HG03066 (cell line): ENCODE results near the gene ANKRD65.
"Not testable (repeated sequence)": the region's sequence is repeated elsewhere in the genome, so short reads cannot be mapped to it uniquely, and the experiment has no call there.

ENCODE experiments used
- ATAC-seq: cut with Tn5 transposase; IDR thresholded peaks from one replicate; pipeline ENCODE4 v1.9.1; 2021; ENCODE audit warnings: low read depth; ENCODE audit not compliant: unreplicated experiment

The ANKRD65 gene

DNA sequence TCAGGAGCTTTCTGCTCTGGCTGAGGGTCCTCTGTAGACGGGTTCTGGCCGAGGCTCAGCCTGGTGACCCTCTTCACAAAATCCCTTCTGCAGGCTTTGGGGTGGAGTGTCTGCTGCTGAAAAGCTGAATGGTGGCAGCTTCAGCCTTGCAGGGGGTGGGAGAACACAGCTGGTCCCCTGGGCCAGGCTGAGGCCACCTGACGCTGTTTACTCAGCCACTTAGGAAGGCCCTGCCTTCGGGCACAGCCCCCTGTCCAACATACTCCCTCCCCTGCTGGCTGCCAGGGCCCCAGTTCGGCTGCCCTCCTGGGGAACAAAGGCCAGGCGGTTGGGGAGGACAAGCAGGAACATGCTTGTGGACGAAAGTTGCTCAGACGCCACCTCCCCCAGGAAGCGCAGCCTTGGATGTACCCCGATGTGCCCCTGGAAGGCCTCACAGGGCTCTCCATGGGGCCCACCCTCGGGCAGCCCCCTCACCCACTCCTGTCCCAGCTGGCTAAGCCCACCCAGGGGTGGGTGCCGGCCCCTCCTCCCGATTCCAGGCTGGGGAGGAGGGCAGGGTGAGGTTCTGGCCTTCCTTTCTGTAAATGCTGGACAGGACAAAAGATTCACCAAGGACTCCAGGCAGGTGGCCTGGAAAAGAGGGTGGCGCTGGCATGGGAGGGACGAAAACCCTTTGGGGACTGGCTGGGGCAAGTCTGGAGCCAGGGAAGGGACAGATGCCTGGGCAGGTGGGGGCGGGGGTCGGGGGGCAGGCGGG, at the start of gene ANKRD65:
TSS of gene ANKRD65 (minus strand) at position 130 of the 760 bp plus-strand sequence. CDS start 271 bp downstream, outside the sequence.
- no peak for ATAC-seq

DNA sequence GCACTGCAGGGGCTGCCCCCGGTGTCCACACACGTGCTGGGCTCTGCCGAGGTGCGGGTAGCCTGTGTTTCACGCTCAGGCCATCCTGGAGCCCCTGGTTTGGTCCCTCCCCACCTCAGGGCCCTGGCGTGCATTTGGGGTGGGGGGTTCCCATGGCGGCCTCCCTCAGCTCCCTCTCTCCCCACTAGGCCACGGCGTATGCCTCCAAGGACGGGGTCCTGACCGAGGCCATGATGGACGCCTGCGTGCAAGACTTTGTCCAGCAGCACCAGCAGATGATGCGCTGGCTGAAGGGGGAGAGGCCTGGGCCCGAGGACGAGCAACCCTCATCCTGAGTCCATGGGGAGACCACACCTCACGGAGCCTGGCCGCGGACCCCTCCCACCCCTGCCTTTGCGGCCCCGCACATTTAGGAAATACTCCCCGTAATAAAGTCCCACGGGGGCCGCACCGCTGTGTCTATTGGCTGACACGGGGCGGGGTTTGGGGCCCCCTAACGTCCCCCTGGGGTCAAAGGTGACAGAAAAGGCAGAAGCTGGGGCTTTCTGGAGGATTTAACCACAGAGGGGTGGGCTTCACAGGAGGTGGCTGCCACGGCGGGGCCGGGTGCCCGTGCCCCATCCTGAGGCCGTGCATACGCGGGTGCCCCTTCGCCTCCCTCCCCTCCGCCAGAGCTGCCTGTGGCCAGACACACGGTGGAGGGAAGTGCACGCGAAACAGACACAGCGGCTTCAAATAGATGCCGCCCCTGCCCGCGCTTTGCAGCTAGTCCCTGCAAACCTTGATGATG, 47.3 kb upstream of the ANKRD65 start:
- ATAC-seq, result not testable (repeated sequence)

- ATAC-seq, result no peak
Measured at GRCh38 chr1:1463312-1463711, 42.2 kb upstream of the ANKRD65 start.

DNA sequence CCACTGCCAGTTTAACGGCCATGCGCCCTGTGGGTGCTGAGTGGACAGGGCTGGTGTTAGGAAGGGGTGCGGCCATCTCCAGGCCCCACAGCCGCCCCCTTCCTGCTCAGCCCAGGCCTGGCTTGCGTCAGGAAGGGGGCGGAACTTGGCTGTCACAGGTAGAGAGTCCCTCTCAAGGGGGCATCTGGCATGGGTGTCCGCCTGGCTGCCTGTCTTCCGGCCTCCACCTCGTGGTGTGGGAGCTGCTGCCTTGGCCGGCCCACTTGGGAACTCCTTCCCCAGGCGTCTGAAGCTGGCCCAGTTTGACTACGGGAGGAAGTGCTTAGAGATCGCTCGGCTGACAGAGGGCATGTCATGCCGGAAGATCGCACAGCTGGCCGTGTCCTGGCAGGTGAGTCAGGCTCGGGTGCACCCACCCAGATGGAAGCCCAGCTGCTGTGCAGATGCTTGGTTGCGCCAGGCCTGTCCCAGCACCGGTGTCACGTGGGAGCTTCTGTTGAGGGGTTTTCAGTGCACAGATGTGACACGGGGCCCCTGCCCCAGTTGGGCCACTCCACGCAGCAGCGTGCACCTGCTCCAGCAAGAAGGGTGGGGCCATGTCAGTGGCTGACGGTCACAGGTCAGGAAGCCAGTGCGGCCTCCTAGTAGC, 41.4 kb upstream of the ANKRD65 start:
- no peak for ATAC-seq

DNA sequence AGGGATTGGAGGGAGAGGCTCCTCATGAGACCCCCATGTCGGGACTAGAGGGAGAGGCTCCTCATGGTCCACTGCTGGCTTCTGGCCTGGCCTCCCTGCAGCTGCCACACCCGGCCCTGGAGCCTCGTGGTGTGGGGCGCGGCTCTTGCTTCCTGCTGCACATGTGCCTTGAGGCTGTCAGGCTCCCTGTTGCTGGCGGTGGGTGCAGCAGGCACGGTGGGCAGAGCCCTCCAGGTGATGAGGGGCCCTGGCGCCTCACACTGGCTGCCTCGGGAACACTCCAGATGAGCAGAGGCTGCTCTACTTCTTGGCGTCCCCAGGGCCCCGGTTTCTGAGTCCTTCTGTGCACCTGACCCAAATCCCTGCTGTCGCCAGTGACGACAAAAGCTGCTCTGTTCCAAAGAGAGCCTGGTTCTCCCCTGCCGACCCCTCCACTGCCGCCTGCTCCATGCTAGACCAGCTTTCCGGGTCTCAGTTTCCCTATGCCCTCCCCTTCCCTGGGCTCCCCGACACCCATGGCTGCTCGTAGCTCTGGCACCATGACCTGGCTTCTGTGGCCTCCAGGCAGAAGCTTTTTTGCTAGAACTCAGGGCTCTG, 40.7 kb upstream of the ANKRD65 start:
- no peak for ATAC-seq

DNA sequence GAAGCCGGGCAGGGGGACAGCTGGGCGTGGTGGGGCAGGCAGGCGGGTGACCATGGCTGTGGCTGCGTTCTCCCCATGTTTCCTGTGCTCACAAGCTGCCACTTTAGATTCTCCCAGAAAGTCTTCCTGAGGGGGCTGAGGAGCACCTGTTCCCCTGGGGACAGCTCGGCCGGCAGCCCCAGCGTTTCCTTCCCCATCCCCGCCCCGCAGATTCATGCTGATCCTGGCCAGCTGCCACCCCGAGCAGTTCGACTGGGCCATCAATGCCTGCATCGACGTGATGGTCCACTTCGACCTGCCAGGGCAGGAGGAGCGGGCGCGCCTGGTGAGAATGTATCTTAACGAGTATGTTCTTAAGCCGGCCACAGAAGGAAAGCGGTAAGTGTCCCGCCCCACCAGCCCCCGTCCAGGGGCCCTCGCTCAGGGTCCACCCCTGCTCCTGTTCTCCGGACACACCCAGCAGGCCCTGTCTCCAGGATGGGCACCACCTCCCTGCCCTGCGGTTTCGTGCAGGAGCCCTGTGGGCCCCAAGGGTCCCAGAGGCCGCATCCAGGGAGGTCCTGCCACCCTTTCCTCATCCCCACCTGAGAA, 39.6 kb upstream of the ANKRD65 start:
- no peak for ATAC-seq

GRCh38 chr1:1459711-1460110, 38.6 kb upstream of the ANKRD65 start:
- ATAC-seq, result not testable (repeated sequence)

- ATAC-seq, result not testable (repeated sequence)
Measured at GRCh38 chr1:1459156-1459555, 38.1 kb upstream of the ANKRD65 start.

DNA sequence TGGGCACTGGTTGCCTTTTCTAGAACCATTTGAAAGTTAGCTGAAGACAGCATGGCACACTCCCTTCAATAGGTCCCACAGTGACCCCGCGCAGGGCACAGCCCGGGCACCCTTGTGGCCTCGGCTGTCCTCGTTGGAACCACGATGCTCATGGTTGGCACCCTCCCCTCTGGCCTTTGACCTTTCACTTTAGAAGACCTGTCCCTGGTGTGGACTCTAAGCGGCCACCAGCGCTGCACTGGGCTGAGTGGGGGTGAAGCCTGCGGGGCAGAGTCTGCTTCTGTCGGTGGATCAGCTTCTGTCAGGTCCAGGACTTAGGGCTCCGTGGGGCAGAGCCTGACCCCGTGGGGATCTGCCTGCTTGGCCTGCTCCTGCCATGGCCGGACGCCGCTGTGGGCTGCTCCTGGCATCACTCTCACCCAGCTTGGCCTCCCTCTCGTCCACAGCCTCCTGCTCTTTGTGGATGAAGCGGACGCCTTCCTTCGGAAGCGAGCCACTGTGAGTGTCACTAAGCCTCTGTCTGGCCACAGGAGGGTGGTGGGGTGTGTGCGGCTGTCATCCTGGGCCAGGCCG, 35.7 kb upstream of the ANKRD65 start:
- ATAC-seq, result not testable (repeated sequence)

DNA sequence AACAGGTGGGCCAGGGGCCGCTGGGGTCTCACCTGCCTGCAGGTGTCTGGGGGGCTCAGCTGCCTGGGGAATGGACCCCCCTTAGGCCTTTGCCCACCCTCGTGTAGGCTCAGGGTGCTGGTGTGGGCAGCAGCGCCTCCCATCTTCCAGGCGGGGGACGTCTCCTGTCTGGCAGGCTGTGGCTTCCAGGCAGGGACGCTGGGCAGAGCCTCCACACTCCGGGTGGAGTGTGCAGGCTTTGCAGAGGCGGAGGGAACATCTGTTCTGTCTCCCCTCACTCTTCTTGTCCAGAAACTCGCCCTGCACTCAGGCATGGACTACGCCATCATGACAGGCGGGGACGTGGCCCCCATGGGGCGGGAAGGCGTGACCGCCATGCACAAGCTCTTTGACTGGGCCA, 34.9 kb upstream of the ANKRD65 start:
- not testable (repeated sequence) for ATAC-seq

- ATAC-seq, result no peak
Measured at GRCh38 chr1:1455366-1455884, 34.3 kb upstream of the ANKRD65 start.

GRCh38 chr1:1454286-1455056, 33.4 kb upstream of the ANKRD65 start:
- ATAC-seq, result not testable (repeated sequence)

- no peak for ATAC-seq
Measured at GRCh38 chr1:1452882-1453281, 31.8 kb upstream of the ANKRD65 start.

DNA sequence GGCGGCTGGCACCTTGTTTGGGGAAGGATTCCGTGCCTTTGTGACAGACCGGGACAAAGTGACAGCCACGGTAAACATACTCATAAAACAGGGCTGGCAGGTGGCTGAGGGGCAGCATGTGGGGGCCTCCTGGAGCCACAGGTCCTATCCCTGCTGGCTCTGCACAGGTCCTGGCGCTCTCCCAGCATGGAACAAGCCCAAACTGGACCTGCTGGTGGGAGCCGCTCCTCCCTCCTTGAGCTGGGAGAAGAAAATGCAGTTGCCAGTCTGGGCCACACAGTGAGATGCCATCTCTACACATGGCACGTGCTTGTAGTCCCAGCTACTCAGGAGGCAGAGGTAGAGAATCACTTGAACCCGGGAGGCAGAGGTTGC, 31.3 kb upstream of the ANKRD65 start:
- not testable (repeated sequence) for ATAC-seq

DNA sequence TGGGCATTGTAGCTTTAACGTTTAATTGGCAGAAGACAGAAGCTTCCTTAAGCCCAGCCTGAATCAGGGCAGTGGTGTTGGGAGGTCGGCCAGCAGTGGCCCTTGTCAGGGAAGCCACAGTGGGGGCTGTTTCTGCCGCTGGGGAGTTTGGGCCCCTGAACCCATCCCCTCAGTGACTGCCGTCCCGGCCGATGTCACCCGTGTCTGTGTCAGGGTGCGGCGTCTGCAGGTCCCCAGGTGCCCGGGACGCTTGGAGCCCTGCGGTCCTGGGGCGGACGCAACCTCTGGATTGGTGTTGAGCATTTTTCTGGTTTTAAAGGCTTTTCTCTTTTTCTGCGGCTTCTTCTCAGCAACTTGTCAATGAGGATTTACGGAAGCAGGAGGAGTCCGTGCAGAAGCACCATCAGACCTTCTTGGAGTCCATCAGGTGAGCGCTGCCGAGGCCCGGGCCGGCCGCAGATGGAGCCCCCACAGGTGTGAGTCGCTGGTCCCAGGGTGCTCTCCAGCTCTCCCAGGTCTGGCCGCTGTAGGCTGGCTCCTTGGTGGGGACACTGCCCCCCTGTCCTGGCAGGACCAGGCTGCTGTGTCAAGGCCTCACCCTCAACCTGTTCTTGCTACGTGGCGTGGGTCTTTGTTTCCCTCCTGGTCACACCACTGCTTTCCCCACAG, 30.8 kb upstream of the ANKRD65 start:
- no peak for ATAC-seq

DNA sequence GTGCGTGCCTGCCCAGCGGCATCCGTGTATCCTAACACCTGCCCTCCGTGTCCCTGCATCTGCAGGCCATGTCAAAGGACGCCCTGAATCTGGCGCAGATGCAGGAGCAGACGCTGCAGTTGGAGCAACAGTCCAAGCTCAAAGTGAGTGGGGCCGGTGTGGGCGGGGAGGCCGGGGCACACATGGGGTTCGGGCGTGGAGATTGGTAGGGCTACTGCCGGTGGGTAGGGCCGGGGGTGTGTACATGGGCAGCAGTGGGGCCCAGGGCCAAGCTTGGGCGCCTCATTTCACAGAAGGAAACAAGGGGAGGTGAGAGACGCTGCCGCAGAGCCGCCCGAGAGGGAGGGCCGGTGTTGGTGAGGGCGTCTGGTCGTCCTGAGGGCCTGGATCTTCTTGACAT, 29.5 kb upstream of the ANKRD65 start:
- not testable (repeated sequence) for ATAC-seq

GRCh38 chr1:1449099-1449739, 28.1 kb upstream of the ANKRD65 start, which contains the start of gene ATAD3C:
Gene ATAD3C (plus strand): TSS chr1:1449689. CDS start chr1:1450684, 995 bp downstream.
- ATAC-seq, result no peak

DNA sequence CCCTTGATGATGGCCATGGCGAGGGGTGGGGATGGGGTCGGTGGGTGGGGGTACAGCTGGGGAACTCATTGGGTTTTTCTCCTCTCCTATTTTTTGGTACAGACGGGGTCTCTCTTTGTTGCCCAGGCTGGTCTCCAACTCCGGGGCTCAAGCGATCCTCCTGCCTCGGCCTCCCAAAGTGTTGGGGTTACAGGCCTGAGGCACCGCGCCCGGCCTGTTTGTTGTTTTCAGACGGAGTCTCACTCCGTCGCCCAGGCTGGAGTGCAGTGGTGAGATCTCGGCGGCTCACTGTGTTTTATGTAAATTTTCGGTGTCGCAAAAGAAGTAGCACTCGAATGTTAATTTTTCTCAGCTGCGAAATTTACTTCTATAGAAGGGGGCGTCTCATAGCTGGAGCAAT, 25.6 kb upstream of the ANKRD65 start:
- ATAC-seq, result not testable (repeated sequence)
